K562 (cell line): ENCODE data around the gene OSGEP. TPM values are rescaled to one million over a fixed set of nuclear protein-coding genes. Genes with fewer than 3 reads are reported as not detected.

Source experiments
- ASH1L ChIP-seq: fragments of 450-650 bp; IDR thresholded peaks from 2 replicates; pipeline ENCODE4 v1.6.1; 2018; ENCODE audit warnings: borderline replicate concordance, mild to moderate bottlenecking, low read depth; ENCODE audit not compliant: partially characterized antibody
- ETV6 ChIP-seq, 3 experiments: fragments of 150-350 bp in 1 of 3; sonication (generic) in 1 of 3; formaldehyde crosslinking in 1 of 3; IDR thresholded peaks; 2 replicates each; pipeline versions ENCODE4 v1.6.1 to v1.8.0; 2014 to 2022; ENCODE audit warnings: borderline replicate concordance in 2 of 3, low read depth in 2 of 3, antibody characterized with exemption in 1 of 3, low read length in 1 of 3, mild to moderate bottlenecking in 1 of 3, missing genetic modification reagents in 1 of 3
- FIP1L1 ChIP-seq: fragments of 200-400 bp; formaldehyde crosslinking; IDR thresholded peaks from 2 replicates; pipeline ENCODE4 v1.6.1; 2018; ENCODE audit warnings: mild to moderate bottlenecking, low read depth, low read length; ENCODE audit not compliant: poor library complexity, severe bottlenecking
- FOXJ3 ChIP-seq: sonication (generic); formaldehyde crosslinking; IDR thresholded peaks from 2 replicates; pipeline ENCODE4 v1.4.0; 2020; ENCODE audit warnings: mild to moderate bottlenecking, missing genetic modification reagents
- HMG20A ChIP-seq: fragments of 450-650 bp; formaldehyde crosslinking; conservative IDR thresholded peaks from 2 replicates; pipeline ENCODE4 v1.4.0; 2020; ENCODE audit warnings: mild to moderate bottlenecking, mixed read lengths
- HNRNPK ChIP-seq: fragments of 200-400 bp; formaldehyde crosslinking; IDR thresholded peaks from one replicate; pipeline ENCODE4 v1.6.1; 2018; ENCODE audit warnings: mild to moderate bottlenecking, low read depth, low read length; ENCODE audit not compliant: poor library complexity, severe bottlenecking
- JUN ChIP-seq, 2 experiments: sonication (generic) in 1 of 2; formaldehyde crosslinking in 1 of 2; IDR thresholded peaks; 2 replicates each; pipeline versions ENCODE4 v1.6.1 to v1.8.0; 2012 to 2022; ENCODE audit warnings: borderline replicate concordance in 2 of 2, mild to moderate bottlenecking in 2 of 2, improper control_type of control experiment in 1 of 2, low read depth in 1 of 2, low read length in 1 of 2, missing genetic modification reagents in 1 of 2
- NONO ChIP-seq, 2 experiments: fragments of 200-400 bp in 1 of 2; fragments of 450-650 bp in 1 of 2; formaldehyde crosslinking in 1 of 2; IDR thresholded peaks; 2 replicates each; pipeline ENCODE4 v1.6.1; 2017; ENCODE audit warnings: low read depth in 2 of 2, mild to moderate bottlenecking in 2 of 2, moderate library complexity in 2 of 2, low read length in 1 of 2
- NR0B1 ChIP-seq: fragments of 450-650 bp; IDR thresholded peaks from one replicate; pipeline ENCODE4 v1.6.1; 2018; ENCODE audit warnings: mild to moderate bottlenecking, moderate library complexity; ENCODE audit not compliant: partially characterized antibody
- NRF1 ChIP-seq, 2 experiments: fragments of 450-650 bp; IDR thresholded peaks in 1 of 2; conservative IDR thresholded peaks in 1 of 2; 2 replicates each; pipeline ENCODE4 v1.6.1; 2014; ENCODE audit warnings: mild to moderate bottlenecking in 2 of 2
- POLR2G ChIP-seq: fragments of 200-400 bp; formaldehyde crosslinking; IDR thresholded peaks from 2 replicates; pipeline ENCODE4 v1.6.1; 2017; ENCODE audit warnings: low read depth, mild to moderate bottlenecking, antibody characterized with exemption, low read length, moderate library complexity
- RBM39 ChIP-seq: fragments of 200-400 bp; formaldehyde crosslinking; optimal IDR thresholded peaks from 2 replicates; pipeline ENCODE3; 2018; ENCODE audit warnings: low read depth, low read length
- SP2 ChIP-seq: IDR thresholded peaks from 2 replicates; pipeline ENCODE4 v1.6.1; 2011; ENCODE audit warnings: mild to moderate bottlenecking, low read depth, low read length, moderate library complexity; ENCODE audit not compliant: poor library complexity, severe bottlenecking; ENCODE audit errors: extremely low read depth
- TAL1 ChIP-seq: fragments of 450-650 bp; IDR thresholded peaks from 2 replicates; pipeline ENCODE4 v1.6.1; 2016; ENCODE audit warnings: mild to moderate bottlenecking
- TEAD2 ChIP-seq: fragments of 450-650 bp; IDR thresholded peaks from 2 replicates; pipeline ENCODE4 v1.6.1; 2016; ENCODE audit warnings: missing genetic modification characterization, control low read depth, missing compliant biosample characterization
- THAP7 ChIP-seq: fragments of 250-450 bp; sonication (Bioruptor Pico); IDR thresholded peaks from 2 replicates; pipeline ENCODE4 v1.5.0; 2021
- ZHX1 ChIP-seq: fragments of 150-350 bp; conservative IDR thresholded peaks from 2 replicates; pipeline ENCODE4 v1.6.1; 2014; ENCODE audit warnings: low read length
- ZNF146 ChIP-seq: IDR thresholded peaks from one replicate; pipeline ENCODE4 v1.6.1; 2018; ENCODE audit warnings: missing compliant biosample characterization; ENCODE audit not compliant: unreplicated experiment
- ZNF395 ChIP-seq: fragments of 200-800 bp; sonication (Bioruptor generic); IDR thresholded peaks from 2 replicates; pipeline ENCODE4 v1.6.1; 2017; ENCODE audit warnings: missing genetic modification characterization, missing compliant biosample characterization
- polyA plus RNA-seq, 8 experiments: library from polyadenylated mRNA; depleted of rRNA in 4 of 8; stranded (reverse) in 5 of 8; unstranded in 3 of 8; fragments of >200 nt; fragmentation: Nextera tagmentation in 2 of 8; fragmentation: Illumina TruSeq in 1 of 8; extraction: Ambion mirVana in 2 of 8; extraction: Trizol in 1 of 8; gene quantifications; 2 replicates each; pipeline versions ENCODE4 v1.2.1 to v1.2.3, GENCODE V29; 2011 to 2014; ENCODE audit warnings: inconsistent platforms in 1 of 8, missing spikeins in 1 of 8
- total RNA-seq, 7 experiments: library from RNA; depleted of rRNA in 6 of 7; stranded (reverse); fragments of >200 nt in 6 of 7; fragmentation: Illumina TruSeq in 2 of 7; extraction: Trizol in 2 of 7; gene quantifications; 2 replicates each; pipeline versions ENCODE4 v1.2.1 to v1.2.3, GENCODE V29; 2011 to 2021; ENCODE audit warnings: low replicate concordance in 1 of 7

OSGEP gene
- total and polyA plus RNA-seq, 9 of the 15 experiments (the other 6 are each of a cell fraction or from before 2014, with no cell fraction given), result 32.1 to 59.2 (median 44.1) TPM

- peak; percentile 39 to 48; a peak in 2 of 4 replicates for TF ChIP-seq NRF1 (conservative IDR thresholded peaks at IDR 0.05 in 1 of 2, IDR thresholded peaks at IDR 0.05 in 1 of 2)
- no peak for TF ChIP-seq ASH1L
- peak; percentile 90 for TF ChIP-seq POLR2G
- TF ChIP-seq SP2, result no peak
- TF ChIP-seq THAP7 (CRISPR knock-in tag), result no peak
- TF ChIP-seq TEAD2 (tag), result no peak
- no peak for TF ChIP-seq NONO (IDR thresholded peaks at IDR 0.05; ENCODE audit: low read depth in 2 of 2, low read length in 1 of 2)
- TF ChIP-seq ZNF395, result no peak
- TF ChIP-seq NR0B1, result no peak
- TF ChIP-seq JUN (IDR thresholded peaks at IDR 0.05; ENCODE audit: borderline replicate concordance, low read depth, low read length), result no peak
- TF ChIP-seq JUN (CRISPR knock-in tag; IDR thresholded peaks at IDR 0.05; ENCODE audit: borderline replicate concordance), result no peak
- TF ChIP-seq RBM39, result no peak
- no peak for TF ChIP-seq FIP1L1
- no peak for TF ChIP-seq TAL1
- TF ChIP-seq ZNF146 (CRISPR knock-in tag), result no peak
- no peak for TF ChIP-seq ETV6 (IDR thresholded peaks at IDR 0.05; ENCODE audit: borderline replicate concordance in 1 of 2, low read depth in 2 of 2, low read length in 1 of 2)
- TF ChIP-seq ETV6 (CRISPR knock-in tag; IDR thresholded peaks at IDR 0.05; ENCODE audit: borderline replicate concordance), result no peak
- no peak for TF ChIP-seq ZHX1
- no peak for TF ChIP-seq HMG20A
- no peak for TF ChIP-seq HNRNPK
- TF ChIP-seq FOXJ3 (CRISPR knock-in tag), result no peak
Observed at GRCh38 chr14:20412876-20413743, 41.5 kb downstream of the OSGEP start, which contains the start of gene TEP1 (continued).
